NCI-H187 treated with DMSO at 0.1 percent for 48 hours (cell line): ENCODE measurements around the gene SLC16A1.
"Not testable (repeated sequence)": the region's sequence is repeated elsewhere in the genome, so short reads cannot be mapped to it uniquely, and the experiment has no call there.

Experiments used
- DNase-seq: peaks from one replicate; lab custom pipeline; 2025; lab: John Stamatoyannopoulos, UW

SLC16A1 gene

GRCh38 chr1:112925015-112925414, 31.0 kb downstream of the SLC16A1 start:
- no peak for DNase-seq

DNA sequence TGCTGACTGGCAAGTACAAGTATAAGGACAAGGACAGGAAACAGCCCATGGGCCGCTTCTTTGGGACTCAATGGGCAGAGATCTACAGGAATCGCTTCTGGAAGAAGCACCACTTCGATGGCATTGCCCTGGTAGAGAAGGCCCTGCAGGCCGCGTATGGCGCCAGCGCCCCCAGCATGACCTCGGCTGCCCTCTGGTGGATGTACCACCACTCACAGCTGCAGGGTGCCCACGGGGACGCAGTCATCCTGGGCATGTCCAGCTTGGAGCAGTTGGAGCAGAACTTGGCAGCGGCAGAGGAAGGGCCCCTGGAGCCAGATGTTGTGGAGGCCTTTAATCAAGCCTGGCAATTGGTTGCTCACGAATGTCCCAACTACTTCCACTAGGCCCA, 32.0 kb downstream of the SLC16A1 start:
- no peak for DNase-seq

GRCh38 chr1:112923234-112923958, 32.6 kb downstream of the SLC16A1 start:
- DNase-seq = no peak

DNA sequence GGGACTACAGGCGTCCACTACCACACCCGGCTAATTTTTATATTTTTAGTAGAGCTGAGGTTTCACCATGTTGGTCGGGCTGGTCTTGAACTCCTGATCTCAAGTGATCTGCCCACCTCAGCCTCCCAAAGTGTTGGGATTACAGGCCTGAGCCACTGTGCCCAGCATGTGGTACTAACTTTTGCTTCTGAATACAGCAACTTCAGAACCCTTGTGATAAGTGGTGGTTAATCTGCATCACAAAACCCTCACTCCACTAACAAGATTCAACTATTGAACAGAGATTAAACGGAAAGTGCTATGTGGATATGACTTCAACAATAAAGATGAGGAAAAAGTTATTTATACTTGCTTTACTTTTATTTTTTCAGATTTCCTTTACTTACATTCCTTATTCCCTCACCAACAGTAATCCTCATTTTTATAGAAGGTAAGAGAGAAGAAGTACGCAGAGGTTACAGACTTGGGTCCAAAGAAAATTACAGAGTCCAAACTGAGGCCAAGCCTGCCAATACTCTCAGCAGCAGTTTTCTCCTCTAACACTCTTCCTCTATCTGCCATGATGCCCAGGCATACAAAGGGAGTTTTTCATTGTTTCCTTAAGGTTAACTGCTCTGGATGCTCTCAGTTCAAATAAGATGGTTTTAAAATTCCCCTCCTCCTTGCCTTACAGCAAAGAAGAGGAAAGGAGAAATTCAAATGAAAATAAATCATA, 44.3 kb downstream of the SLC16A1 start:
- DNase-seq = no peak

GRCh38 chr1:112909847-112910246, 46.1 kb downstream of the SLC16A1 start:
- no peak for DNase-seq

DNA sequence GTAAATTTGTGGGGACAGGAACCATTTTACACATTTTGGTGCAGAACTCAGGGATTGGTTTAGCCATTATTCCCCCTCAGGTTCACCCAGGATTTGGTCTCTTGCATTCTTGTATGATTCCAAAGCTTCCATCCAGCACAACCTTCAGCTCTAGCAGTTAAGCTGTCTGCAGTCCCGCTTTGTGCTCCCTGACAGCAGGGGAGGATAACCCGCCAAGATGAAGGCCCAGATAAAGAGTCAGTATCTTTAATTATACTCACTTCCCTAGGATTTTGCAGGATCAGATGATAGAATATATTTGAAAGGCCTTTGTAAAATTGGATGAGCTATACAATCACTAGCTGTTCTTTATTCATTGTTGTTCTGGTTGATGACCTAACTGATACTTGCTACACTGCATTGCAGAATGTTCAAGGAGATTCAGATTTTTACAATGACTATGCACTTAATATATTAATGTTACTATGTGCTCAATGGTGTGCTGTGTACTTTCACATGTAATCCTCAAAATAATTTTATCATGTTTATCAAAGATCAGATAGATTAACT, 49.8 kb downstream of the SLC16A1 start:
- DNase-seq = no peak

DNA sequence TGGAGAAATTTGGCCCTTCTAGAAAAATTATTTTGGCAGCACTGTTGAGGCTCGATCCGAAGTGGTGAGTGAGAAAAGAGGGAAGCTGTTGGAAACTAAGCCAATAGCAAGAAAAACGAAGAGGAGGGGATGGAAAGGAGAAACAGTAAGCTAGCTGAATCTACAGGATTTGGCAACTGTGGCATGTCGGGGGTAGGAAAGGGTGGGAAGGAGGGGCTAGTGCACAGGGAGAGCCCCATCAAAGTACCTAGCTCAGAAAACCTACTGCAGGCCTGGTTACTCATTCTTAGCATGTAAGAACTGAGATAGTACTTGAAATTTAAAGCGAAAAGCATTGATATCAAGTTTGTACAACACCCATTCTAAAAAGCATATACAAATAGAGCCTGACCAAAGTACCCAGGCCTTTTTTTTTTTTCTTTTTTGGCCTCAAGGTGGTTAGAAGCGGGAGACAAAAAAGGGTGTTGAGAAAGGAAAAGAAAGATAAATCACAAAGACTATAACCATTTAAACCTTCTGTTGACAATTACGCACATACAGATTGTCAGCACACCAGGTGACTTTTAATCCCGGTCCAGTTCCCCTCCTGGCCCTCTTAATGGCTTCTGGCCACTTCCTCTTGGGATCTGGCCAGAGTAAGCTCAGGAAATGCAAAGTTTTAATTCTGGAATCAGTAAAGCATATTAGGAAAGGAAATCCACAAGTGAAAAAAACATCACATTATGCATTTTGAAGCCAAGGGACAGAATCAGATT, 50.4 kb downstream of the SLC16A1 start:
- no peak for DNase-seq

- no peak for DNase-seq
These were observed 51.1 kb downstream of the SLC16A1 start for GRCh38 chr1:112904831-112905261.

DNA sequence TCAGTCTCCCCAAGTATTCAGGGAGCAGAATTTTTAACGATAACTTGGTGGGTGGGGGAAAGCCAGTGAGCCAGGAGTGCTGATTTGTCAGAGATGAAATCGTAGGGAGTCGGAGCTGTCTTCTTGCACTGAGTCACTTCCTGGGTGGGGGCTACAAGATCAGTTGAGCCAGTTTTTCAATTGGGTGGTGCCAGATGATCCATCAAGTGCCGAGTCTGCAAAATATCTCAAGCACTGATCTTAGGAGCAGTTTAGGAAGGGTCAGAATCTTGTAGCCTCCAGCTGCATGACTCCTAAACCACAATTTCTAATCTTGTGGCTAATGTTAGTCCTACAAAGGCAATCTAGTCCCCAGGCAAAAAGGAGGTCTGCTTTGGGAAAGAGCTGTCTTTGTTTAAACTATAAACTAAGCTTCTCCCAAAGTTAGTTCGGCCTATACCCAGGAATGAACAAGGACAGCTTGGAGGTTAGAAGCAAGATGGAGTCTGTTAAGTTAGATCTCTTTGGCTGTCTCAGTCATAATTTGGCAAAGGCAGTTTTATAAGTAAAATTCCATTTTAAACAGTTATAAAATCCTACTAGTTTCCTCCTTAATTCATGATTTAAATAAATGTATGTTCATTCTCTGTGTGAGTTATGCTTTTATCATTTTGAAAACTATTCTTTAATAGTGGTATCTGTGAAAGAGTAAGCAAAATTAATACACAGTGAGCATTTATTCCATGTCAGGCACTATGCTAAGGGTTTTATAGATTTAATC, 51.7 kb downstream of the SLC16A1 start:
- DNase-seq = no peak

DNA sequence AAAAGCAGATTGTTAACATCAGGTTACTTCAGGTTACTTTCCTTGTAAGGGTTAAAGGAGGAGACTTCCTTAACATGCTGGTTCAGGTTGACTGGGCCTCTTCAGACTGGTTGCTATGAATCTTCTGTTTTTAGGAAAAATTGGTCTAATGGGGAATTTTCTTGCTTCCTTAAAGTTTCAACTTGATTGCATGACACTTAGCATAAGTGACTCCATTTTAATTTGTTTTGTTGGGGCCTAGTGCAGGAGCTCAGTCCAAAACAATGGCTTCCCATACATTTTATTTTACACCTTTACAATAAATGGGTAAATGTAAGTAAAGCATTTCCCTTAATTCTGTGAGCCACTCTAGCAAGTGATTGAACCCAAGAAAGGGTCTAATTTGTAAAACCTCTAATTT, 53.8 kb downstream of the SLC16A1 start:
- no peak for DNase-seq

GRCh38 chr1:112901387-112901786, 54.6 kb downstream of the SLC16A1 start:
- DNase-seq = no peak

DNA sequence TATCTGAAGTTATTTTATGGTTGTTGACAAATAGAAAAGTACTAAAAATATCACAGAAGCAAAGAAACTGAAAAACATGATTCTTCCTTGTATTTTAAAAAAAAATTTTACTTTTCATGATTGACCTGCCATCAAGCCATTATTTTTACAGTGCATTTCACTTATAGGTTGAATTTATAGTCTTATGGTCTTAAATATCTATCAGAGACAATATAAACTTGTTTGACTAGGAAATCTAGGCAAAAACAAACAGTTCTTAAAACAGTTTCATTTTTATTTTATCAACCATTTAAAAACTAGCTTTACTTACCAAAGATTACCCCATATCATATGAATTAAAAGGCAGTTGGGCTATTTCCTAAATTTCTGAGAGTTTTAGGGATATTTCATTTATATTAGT, 59.2 kb downstream of the SLC16A1 start:
- DNase-seq = no peak

GRCh38 chr1:112894561-112895011, 61.4 kb downstream of the SLC16A1 start:
- no peak for DNase-seq

DNA sequence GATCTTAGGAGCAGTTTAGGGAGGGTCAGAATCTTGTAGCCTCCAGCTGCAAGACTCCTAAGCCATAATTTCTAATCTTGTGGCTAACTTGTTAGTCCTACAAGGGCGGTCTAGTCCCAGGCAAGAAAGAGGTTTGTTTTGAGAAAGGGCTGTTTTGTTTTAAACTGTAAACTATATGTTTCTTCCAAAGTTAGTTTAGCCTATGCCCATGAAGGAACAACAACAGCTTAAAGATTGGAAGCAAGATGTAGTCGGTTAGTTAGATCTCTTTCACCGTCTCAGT, 62.0 kb downstream of the SLC16A1 start:
- no peak for DNase-seq

GRCh38 chr1:112893288-112894009, 62.5 kb downstream of the SLC16A1 start:
- no peak for DNase-seq

DNA sequence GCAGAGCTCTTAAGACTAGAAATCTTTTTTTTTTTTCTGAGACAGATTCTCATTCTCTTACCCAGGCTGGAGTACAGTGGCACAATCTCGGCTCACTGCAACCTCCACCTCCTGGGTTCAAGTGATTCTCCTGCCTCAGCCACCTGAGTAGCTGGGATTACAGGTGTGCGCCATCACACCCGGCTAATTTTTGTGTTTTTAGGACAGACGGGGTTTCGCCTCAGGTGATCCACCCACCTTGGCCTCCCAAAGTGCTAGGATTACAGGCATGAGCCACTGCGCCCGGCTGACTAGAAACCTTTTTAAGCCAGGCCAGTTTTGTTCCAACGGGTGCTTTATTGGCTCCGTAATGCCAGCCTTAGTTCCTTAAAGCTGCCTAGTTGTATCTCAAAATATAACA, 66.1 kb downstream of the SLC16A1 start:
- DNase-seq = not testable (repeated sequence)

DNA sequence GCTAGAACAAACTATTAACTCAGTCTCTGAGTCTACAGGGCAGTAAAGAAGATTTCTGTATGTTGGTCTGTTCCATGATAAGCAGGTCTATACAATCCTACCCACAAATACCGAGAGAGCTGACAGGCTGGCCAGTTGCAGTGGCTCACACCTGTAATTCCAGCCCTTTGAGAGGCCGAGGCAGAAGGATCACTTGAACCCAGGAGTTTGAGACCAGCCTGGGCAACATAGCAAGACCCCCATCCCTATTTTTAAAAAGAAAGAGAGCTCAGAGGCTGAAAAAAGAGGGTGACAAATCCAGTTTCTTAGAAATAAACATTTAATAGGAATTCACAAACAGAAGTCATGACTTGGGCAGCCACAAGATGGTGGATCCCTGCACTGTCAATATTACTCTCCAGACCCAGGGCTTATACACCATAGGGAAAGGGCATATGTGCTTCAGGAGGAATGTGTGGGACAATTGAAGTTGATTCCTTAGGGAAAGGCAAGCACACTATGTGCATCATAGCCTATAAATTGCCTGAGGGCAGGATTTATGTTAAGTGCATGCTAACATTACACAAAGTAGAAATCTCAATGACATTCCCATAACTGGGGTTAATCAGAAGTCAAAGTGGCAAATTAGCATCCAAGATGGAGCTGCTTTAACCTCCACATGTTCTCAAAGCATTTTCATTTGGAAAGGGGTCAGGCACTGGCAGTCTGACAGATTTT, 66.8 kb downstream of the SLC16A1 start:
- no peak for DNase-seq

DNA sequence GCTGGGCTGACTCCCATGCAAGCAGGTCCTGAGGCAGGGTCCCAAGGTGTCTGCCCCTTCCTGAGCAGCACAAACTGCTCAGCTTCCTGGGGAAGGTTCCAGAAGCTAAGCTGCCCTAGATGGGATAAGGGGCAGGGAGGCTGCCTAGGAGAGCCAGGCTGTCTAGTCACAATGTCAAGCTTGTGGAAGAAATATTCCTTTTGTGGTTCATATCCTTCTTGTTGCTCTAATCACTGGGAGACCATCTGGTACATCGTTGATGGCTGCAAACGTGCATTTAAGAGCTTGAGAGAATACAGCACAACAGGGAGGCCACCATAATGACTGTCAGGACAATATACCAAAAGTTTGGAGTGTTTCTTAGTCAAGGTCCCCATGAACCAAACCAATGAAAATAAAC, 67.4 kb downstream of the SLC16A1 start:
- no peak for DNase-seq

DNA sequence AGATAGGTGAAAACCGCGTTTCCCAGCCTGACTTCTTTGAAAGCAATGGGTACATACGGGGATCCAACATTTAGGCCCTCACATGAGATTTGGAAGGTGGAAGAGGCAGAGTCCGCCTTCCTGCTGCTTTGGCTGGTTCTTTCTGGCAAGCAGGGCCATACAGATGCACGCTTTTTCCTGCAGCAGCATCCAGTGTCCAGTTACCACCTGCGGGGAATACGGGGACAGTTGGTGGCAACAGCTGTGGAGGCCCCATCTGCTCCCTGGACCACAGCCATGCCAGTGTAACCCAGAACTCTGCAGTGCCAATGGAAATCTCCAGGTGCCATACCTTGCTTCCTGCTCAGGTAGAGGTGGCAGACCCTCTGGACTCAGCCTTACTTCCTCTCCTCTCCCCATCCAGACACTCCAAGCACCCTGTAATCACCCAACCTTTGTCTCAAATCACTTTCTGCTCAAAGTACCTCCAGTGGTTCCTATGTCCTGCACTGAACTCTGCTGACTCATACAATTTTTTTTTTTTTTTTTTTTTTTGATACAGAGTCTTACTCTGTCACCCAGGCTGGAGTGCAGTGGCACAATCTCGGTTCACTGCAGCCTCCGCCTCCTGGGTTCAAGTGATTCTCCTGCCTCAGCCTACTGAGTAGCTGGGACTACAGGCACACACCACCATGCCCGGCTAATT, 68.3 kb downstream of the SLC16A1 start:
- no peak for DNase-seq

GRCh38 chr1:112884996-112885395, 71.0 kb downstream of the SLC16A1 start:
- not testable (repeated sequence) for DNase-seq
